HG03378 (cell line): Measurements from ENCODE around the gene RERE.
"Not testable (repeated sequence)": the region's sequence is repeated elsewhere in the genome, so short reads cannot be mapped to it uniquely, and the experiment has no call there.

Source experiments
- ATAC-seq: cut with Tn5 transposase; IDR thresholded peaks from one replicate; pipeline ENCODE4 v1.9.1; 2021; ENCODE audit warnings: mild to moderate bottlenecking, moderate library complexity; ENCODE audit not compliant: unreplicated experiment

RERE gene

DNA sequence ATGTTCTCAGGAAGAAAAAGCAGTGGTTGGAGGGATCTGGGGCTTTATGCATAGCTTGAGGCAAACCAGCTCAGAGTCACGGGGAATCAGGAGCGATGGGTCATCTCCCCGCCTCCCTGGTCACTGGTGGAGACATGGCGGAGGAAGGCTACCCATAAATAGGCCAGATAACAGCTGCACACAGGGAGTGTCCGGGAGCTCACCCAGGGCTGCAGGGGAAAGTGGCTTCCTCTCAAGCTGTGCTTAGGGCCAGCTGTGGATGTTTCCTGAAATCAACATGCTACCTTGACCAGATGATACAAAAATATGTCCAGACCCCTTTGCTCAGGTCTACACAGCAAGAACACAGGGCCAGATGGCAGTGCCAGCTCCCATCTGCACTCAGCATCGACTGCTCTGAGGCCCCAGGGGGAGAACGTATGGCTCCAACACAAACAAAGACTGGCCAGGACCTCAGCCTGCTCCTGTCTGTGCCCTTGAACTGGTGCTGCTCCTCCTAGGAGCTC lies 27.1 kb upstream of the RERE start:
- ATAC-seq, result no peak

DNA sequence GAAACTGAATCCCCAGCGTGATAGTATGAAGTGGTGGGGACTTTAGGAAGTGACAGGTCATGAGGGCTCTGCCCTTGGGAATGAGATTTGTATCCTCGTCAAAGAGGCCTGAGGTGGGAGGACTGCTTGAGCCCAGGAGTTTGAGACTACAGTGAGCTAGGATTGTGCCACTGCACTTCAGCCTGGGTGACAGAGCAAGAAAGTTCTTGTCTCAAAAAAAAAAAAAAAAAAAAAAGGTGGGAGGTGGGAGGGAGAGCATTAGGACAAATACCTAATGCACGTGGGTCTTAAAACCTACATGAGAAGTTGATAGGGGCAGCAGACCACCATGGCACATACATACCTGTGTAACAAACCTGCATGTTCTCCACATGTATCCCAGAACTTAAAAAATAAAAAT lies 24.0 kb upstream of the RERE start:
- no peak for ATAC-seq

DNA sequence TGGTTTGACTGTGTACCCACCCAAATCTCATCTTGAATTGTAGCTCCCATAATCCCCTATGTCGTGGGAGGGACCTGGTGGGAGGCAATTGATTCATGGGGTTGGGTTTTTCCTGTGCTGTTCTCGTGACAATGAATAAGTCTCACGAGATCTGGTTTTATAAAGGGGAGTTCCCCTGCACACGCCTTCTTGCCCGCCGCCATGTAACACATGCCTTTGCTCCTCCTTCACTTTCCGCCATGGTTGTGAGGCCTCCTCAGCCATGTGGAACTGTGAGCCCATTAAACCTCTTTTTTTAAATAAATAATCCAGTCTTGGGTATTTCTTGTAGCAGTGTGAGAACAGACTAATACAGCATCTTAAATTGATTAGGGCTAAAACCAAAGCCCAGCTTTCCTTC lies 22.6 kb upstream of the RERE start:
- no peak for ATAC-seq

DNA sequence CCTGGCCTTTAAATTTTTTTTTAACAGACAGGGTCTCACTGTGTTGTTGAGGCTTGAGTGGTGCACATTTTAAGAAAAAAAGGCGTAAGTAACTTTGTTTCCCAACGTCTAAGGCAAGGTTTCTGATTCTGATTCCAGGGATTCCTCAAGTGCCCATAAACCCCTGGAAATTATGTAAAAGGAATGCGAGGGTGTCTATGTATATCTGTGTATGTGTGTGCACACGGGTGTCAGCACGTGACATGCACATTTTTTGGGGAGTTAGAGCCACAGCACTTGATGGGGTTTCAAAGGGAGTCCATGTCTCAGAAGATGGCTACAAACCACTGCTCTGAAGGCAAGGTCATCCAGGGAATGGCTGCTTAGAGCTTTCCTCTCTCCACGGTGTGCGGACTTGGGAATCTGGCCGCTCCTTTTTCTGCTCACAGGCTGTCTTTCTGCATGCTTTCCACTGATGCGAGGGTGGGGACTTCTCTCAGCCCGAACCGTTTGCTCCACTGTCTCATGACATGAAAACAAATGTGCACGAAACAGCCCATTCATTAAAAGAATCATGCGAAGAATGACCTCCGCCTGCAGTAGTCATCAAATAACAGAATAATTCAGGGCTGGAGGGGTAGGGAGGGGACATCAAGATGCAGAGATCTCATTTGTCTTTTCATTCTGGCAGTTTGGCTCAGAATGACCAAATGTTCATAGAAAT lies 18.7 kb upstream of the RERE start:
- ATAC-seq, result no peak

DNA sequence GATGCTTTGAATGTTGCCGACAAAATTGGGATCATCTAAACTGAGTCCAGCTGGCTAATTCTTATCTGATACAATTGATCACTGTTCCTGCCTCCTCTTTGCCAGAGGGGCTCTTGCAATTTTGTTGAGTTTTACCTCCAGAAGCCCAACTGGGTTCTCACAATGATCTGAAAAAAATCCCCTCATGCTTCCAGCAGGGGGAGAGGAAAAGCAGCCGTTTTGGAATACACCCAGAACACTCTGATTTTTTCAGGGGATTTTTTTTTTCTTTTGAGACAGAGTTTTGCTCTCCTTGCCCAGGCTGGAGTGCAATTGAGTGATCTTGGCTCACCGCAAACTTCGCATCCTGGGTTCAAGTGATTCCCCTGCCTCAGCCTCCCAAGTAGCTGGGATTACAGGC lies 13.9 kb upstream of the RERE start:
- ATAC-seq, result no peak

DNA sequence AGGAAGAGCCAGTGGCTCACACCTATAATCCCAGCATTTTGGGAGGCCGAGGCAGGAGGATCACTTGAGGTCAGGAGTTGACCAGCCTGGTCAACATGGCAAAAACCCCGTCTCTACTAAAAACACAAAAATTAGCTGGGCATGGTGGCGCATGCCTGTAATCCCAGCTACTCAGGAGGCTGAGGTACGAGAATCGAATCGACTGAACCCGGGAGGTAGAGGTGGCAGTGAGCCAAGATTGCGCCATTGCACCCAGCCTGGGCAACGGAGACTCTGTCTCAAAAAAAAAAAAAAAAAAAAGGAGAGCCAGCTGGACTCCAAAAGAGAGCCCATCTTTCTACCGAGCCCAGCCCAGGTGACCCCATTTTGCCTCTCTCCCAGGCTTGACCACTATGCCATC lies 13.3 kb upstream of the RERE start:
- ATAC-seq, result not testable (repeated sequence)

DNA sequence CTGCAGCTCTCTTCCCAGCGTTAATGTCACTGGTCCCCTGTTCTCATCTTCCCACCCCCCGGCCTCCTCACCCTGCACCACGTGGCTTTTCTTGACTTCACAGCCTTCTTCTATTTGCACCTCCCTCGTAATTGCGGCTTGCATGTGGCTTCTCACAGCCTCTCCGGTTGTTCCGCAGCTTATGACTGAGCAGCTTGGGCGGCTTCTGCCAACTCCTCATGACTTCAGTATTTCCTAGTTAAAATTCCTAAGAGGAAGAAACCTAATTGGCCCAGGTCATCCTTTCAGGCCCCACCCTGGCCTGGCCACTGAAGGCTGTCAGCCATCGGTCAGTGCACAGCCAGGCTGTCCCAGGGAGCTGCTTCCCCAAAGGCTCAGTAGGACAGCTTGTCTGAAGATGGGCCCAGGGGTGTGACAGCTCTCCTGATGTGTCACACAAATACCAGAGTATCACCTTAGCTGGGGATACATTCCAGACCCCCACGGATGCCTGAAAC lies 8.6 kb upstream of the RERE start:
- no peak for ATAC-seq

DNA sequence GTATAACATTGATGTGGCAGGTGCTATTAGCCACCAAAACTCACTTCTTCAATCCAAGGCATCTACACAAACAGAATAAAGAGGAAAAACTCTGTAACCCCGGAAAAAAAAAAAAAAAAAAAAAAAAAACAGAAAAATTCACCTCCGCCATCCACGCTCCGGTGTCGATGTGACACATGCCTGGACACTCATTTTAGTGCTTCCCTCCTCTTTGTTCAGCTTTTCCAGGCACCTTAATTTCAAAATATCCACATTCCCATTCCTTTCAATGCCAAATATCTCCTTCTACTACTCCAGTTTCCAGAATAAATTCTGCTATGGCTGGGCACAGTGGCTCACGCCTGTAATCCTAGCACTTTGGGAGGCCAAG lies 5.8 kb upstream of the RERE start:
- ATAC-seq, result no peak

DNA sequence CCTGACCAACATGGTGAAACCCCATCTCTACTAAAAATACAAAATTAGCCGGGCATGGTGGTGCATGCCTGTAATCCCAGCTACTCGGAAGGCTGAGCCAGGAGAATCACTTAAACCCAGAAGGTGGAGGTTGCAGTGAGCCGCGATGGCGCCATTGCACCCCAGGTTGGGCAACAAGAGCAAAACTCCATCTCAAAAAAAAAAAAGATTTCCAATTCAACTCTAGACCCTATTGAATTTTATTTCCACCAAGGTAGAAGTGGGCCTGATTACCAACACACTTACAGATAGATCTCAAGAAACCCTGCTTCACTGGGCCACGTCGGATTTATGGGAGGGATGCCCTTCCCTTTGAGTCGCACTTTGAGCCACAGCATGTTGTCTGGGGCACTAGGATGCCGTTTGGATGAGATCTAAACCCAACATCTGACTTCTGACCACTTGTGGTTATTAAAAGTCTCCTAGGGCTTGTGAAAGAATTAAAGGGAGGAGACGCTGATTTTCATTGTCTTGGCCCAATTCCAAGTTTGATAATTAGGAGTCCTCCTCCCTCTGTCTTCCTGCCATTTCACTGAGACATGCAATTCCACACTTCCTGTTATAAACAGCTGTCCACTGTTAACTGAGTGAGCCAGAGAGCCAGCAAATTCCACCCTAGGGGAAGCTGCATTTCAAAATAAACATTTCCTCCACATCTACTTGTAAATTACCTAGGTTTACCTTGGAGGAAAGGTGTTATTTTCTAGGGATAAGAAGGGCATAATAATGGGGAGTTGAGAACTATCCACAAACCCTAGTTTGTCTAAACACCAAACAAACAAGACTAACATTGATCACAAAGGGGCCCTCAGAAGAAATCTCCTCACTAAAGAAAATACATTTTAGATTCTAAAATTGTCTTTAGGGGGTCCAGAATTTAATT lies 5.2 kb upstream of the RERE start:
- no peak for ATAC-seq

DNA sequence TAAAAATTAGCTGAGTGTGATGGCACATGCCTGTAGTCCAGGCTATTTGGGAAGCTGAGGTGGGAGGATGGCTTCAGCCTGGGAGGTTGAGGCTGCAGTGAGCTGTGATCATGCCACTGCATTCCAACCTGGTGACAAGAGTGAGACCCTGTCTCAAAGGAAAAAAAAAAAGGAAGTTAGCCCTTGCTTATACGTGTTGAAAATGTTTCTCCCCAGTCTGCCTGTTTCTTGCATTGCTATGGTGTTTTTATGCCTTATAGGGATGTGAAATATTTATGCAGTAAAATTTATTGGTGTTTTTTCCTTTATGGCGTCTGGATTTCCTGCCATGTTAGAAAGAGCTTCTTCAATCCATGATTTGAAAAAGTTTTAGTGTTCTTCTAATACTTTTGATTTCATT lies 3.6 kb upstream of the RERE start:
- ATAC-seq, result no peak

DNA sequence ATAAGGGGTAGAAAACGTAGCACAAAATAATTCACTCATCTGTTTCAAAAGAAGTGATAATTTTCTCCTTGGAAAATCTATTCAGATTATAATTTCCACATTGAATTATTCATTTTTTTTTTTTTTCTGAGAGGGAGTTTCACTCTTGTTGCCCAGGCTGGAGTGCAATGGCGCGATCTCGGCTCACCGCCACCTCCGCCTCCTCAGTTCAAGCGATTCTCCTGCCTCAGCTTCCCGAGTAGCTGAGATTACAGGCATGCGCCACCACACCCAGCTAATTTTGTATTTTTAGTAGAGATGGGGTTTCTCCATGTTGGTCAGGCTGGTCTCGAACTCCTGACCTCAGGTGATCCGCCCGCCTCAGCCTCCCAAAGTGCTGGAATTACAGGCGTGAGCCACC lies 1.3 kb upstream of the RERE start:
- ATAC-seq, result not testable (repeated sequence)

DNA sequence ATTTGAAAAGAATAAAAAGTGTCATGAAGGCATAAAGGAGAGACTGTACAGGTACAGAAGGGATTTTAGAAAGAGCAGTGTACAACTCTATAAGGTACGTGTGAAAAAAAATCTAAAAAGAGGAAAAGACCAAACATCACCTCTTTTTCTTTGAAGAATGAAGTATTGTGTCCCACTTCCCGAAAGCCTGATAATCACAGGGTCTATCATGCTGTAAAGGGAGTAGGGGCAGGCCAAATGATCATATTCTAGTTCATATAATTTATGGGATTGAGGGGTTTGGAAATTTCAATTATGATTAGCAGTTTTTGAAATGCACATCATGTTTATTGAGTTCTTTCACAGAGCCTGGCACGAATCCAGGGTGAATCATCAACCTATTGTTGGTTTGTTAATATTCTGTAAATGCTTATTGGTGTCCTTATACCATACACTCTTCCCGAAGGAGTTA lies 910 bp upstream of the RERE start:
- no peak for ATAC-seq

DNA sequence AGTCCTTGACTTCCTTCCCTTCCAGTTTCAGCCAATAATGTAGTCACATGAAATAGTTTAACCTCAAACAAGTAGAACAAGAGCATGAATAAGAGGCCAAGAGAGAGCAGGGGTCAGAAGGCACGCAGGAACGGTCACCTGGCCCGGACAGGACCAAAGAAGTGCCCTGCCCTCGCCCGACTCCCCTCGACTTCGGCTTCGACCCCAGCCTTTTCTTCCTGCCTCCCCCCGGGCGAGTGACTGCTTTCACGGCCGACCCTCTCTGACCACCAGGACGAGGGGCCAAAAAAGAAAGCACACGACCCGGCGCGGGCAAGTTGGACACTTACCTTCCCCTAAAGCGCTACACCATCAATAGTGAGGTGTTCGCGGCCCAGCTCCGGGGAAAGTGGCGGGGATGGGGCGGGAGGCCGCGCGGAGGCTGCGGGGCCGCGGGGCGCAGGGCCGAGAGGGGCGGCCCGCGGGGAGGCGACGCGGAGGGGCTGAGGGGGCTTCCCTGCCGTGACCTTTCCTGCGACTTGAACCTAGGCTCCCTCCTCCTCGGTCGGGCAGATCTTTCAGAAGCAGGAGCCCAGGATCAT lies 519 bp downstream of the RERE start:
- no peak for ATAC-seq

DNA sequence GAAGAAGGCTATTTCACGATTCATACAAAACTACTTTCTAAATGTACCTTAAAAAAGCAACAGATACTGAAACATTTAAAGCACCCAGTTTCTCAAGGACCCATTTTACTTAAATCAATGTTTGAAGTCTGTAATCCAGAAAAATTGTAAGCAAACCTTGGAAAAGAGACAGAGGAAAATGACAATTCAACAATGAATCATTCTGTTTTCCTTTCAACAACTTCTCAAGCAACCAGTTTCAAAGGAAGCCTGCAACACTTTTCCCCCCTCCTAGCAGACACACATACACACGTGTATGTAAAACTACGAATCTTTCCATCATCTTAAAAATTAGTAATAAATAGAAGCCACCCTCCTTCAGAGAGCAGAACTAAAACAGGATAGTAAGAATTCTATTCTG lies 1.2 kb downstream of the RERE start:
- ATAC-seq, result no peak

DNA sequence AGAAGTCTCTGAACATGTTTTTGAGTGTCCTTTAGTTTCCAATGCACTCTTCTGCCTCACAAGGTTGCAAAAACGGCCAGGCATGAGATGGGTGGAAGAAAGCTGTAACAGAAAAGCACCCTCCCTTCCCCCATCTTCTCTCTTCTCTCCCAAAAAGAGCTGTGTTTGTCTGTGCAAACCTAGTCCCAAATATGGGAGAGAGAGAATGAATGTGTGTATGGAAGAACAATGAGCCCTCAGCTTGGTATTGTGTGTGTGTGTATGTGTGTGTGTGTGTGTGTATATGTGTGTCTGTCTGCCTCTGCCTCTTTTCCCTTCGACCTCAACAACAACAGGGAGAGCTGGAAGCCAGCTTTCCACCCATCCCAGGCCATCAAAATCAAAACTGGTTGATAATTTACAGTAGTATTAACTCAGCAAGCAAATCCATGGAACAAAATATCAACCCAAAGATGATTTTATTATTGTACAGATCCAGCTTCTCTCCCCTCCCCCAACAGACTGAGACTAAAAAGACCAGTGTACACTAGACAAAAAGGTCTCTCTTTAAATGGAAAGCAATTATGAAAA lies 1.8 kb downstream of the RERE start:
- ATAC-seq, result no peak

DNA sequence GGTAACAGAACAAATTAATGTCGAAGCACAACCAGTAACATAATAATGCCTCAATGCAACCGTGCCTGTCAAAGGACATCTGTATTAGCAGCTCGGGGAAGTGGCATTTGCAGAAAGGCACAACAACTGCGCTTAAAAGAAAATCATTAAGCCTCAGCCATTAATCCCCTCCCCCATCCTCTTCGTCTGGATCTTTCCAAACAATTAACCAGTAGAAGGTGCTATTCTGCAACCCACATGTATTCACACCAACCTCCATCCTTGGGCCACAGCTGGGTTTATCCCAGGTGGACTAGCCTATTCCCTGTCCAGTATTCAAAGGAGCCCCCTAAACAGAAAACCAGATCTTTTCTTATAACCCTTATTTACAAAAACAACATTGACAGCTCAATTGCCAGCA lies 2.6 kb downstream of the RERE start:
- no peak for ATAC-seq

DNA sequence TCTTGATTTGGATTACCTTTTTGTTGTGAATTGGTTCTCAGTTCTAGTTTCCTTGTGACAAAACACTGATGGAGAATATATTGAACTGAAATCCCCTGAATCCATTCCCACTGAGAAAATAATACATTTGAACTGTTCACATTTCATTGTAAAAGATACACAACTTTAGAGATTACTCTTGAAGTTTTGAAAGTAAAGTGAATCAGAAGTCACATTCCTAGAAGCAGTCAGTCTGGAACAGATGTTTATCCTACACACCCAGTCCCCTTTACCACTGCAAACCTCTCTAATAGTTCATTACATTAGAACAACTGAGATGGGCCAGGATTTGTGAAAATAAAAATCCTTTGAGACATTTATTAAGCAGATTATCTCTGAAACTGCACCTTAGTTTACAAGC lies 3.4 kb downstream of the RERE start:
- ATAC-seq, result no peak

DNA sequence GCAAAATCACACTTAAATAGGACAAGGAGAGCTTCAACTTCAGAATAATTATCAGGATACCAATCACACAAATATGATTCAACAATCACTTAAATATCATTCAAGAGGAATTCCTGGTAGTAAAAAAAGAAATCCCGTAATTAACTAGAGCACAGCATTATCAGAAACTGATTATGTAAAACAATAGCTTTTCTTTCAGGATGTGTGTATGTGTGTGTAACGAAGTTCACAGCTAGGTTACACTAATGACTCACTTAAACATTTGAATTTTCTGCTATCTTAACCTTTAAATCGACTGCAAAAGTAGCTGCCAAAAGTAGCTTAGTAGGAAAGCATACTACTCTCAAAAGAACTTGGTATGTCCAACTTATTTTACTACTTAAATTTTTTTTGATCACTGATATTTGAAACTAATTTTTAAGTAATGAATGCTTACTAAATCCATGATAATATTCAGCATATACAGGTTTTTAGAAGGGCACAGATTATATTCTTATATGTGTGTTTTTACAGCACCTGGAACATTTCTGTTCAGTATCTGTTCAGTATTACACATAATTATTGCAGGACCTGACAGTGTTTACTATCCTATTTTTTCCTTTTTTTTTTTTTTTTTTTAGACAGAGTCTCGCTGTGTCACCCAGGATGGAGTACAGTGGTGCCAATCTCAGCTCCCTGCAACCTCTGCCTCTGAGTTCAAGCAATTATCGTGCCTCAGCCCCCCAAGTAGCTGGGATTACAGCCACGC lies 4.2 kb downstream of the RERE start:
- ATAC-seq, result no peak

DNA sequence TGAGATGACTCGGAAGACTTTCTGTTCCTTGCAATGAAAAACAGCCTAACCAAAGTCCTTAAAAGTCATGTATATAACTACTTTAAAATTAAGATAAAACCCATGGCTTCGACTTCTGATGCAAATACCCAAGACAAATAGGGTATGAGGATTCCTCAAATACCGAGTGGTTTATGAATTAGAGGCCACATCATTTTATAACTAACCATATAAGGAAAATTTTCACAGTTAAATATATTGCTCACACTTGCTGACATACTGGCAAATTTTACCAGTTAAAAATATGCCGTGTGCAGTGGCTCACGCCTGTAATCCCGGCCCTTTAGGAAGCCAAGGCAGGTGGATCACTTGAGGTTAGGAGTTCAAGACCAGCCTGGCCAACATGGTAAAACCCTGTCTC lies 5.4 kb downstream of the RERE start:
- ATAC-seq, result no peak

DNA sequence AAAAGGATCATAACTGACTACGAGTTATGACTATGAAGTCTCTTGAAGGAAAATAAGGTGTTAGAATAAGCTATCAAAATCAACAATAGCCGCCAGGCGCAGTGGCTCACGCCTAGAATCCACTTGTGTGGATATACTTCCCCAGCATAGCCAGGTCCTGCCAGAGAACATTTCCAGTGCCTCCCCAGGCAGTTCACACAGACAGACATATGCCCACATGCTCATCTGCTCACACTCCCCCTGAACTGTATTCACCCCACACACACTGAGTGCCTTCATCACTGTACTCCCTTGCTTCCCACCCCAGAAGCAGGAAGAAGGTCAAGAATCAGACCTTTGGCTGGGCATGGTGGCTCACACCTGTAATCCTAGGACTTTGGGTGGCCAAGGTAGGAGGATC lies 6.5 kb downstream of the RERE start:
- no peak for ATAC-seq

DNA sequence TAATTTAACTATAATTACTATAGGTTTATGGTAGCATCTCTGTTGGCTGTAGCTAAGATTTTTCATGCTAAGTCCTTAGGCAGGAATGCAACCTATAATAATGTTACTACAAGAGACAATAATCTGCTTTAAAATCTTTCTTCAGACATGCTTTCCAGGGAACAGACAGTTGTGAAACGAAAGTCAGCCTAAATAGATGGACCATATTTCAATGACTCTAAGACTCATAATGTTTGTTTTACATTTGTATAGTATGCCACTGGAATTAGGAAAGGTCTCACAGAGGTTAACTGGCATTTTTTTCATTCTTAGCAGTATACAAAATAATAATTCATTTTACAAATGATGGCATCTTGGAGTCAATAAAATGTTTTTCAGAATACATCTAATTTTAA lies 8.1 kb downstream of the RERE start:
- no peak for ATAC-seq
